ENCODE data around the gene GALNT15.

The GALNT15 gene

DNA sequence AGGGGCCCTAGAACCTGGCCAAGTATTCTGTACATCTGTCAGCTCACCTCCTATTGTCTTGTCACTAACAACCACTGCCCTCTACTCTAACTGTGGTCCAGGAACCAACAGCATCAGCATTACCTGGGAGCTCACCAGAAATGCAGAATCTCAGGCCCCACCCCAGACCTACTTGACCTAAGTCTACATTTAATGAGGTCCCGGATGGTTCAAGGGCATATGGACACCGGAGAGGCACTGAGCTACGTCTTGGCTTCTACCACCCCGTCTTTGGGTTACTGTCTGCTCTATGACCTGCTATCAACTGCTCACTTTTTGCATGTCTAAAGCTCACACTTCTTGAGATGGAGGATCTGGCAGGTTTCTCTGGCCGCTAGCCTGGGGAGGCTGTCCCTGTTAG lies 8.1 kb downstream of the GALNT15 start:
- H3K9me3 ChIP-seq (ENCODE audit: insufficient read depth, low read length) = no peaks in the 10 kb centered on the region
- H3K36me3 ChIP-seq (replicated peaks; ENCODE audit: low read depth, low read length) = no peaks in the 10 kb centered on the region
- H3K4me2 ChIP-seq (ENCODE audit: low read length) = no peak overlapping the region
- peaks cover 12% of the 10 kb centered on the region for H3K27me3 ChIP-seq (ENCODE audit: low read depth, low read length)
- no peaks in the 10 kb centered on the region for H3K79me2 ChIP-seq (ENCODE audit: low read length)
- H3K4me3 ChIP-seq (ENCODE audit: low read length) = no peak overlapping the region
- H2AFZ ChIP-seq (ENCODE audit: low read depth, low read length) = no peak overlapping the region
- H4K20me1 ChIP-seq (ENCODE audit: insufficient read depth, low read length) = no peaks in the 10 kb centered on the region
- H3K27ac ChIP-seq (ENCODE audit: low read length) = no peak overlapping the region
- no peak overlapping the region for H3K9ac ChIP-seq (ENCODE audit: low read length)
- 0 out of 2 replicates have a peak, but pooled peaks cover 3% of the 10 kb centered on the region for H3K4me1 ChIP-seq (ENCODE audit: low read length)
- TF ChIP-seq EZH2phosphoT487 (IDR thresholded peaks at IDR 0.05; ENCODE audit: low read depth) = no peak
- TF ChIP-seq CTCF (IDR thresholded peaks at IDR 0.05; ENCODE audit: low read depth, low read length) = no peak

GRCh38 chr3:16183082-16183481 lies 8.6 kb downstream of the GALNT15 start:
- Histone ChIP-seq H3K4me1 (ENCODE audit: low read length) (0 out of 2 replicates have a peak, but pooled peaks cover 2% of the 10 kb centered on the region), H2AFZ (ENCODE audit: low read depth, low read length) (no peak overlapping the region)

DNA sequence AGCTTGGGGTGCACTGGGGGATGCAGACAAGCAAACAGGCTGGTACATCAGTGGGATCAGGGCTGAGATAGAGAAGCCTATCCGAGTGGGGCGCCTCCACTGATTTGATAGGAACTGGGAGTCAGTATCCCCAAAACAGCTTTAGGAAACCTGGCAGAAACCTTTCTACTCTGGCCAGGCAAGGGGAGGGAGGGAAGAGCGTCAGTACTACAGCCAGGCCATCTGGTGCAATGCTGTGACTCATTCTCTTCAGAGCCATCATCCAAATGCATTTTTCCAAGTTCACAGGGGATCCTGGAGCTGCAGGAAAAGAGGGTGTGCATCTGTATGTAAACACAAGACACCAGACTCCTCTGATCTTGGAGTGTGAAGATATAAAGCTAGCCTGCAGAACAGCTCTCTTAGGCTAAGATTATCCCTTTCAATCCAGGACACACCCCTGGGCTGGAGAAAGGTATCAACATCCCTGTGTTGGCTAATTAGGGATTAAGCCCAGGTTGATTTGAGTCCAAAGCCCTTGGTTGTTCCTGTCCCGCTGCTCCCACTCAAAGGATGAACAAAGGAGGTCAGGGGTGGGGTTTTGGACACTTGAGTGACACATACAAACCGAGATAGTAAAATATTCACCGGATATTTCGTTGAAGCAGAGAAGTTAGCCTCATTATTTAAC lies 9.3 kb downstream of the GALNT15 start:
- no peak overlapping the region for H3K4me2 ChIP-seq (ENCODE audit: low read length)
- H3K36me3 ChIP-seq (replicated peaks; ENCODE audit: low read depth, low read length) = no peaks in the 10 kb centered on the region
- no peaks in the 10 kb centered on the region for H3K9me3 ChIP-seq (ENCODE audit: insufficient read depth, low read length)
- no peak overlapping the region for H3K9ac ChIP-seq (ENCODE audit: low read length)
- H3K27ac ChIP-seq (ENCODE audit: low read length) = no peak overlapping the region
- no peaks in the 10 kb centered on the region for H3K4me1 ChIP-seq (ENCODE audit: low read length)
- TF ChIP-seq EZH2phosphoT487 (IDR thresholded peaks at IDR 0.05; ENCODE audit: low read depth) (no peak), CTCF (IDR thresholded peaks at IDR 0.05; ENCODE audit: low read depth, low read length) (no peak)
- H3K79me2 ChIP-seq (ENCODE audit: low read length) = no peaks in the 10 kb centered on the region
- peaks cover 7% of the 10 kb centered on the region; the same call in 1 of the 2 replicates for H3K27me3 ChIP-seq (ENCODE audit: low read depth, low read length)
- no peak overlapping the region for H2AFZ ChIP-seq (ENCODE audit: low read depth, low read length)
- H4K20me1 ChIP-seq (ENCODE audit: insufficient read depth, low read length) = no peaks in the 10 kb centered on the region
- no peak overlapping the region for H3K4me3 ChIP-seq (ENCODE audit: low read length)

More at GRCh38 chr3:16183082-16183481, 8.6 kb downstream of the GALNT15 start:
- Histone ChIP-seq H3K27ac (ENCODE audit: low read length) (no peak overlapping the region), H3K9me3 (ENCODE audit: insufficient read depth, low read length) (no peaks in the 10 kb centered on the region), H3K36me3 (replicated peaks; ENCODE audit: low read depth, low read length) (no peaks in the 10 kb centered on the region), H3K79me2 (ENCODE audit: low read length) (no peaks in the 10 kb centered on the region), H3K4me3 (ENCODE audit: low read length) (no peak overlapping the region), H4K20me1 (ENCODE audit: insufficient read depth, low read length) (no peaks in the 10 kb centered on the region), H3K27me3 (ENCODE audit: low read depth, low read length) (peaks cover 7% of the 10 kb centered on the region; the same call in 1 of the 2 replicates), H3K9ac (ENCODE audit: low read length) (no peak overlapping the region), H3K4me2 (ENCODE audit: low read length) (no peak overlapping the region)
- TF ChIP-seq EZH2phosphoT487 (IDR thresholded peaks at IDR 0.05; ENCODE audit: low read depth) (no peak), CTCF (IDR thresholded peaks at IDR 0.05; ENCODE audit: low read depth, low read length) (no peak)

DNA sequence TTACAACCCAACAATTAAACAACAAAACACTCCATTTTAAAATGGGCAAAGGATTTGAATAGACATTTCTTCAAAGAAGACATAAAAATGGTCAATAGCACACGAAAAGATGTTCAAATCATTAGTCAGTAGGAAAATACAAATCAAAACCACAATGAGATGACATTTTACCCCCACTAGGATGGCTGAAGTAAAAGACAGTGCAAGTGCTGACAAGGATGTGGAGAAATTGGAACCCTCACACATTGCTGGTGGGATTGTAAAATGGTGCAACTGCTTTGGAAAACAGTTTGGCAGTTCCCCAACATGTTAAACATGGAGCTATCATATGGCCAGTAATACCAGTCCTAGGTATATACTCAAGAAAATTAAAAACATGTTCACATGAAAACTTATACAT lies 11.6 kb downstream of the GALNT15 start:
- Histone ChIP-seq H3K9me3 (ENCODE audit: insufficient read depth, low read length) (no peaks in the 10 kb centered on the region), H3K4me2 (ENCODE audit: low read length) (no peak overlapping the region), H3K36me3 (replicated peaks; ENCODE audit: low read depth, low read length) (no peaks in the 10 kb centered on the region), H3K79me2 (ENCODE audit: low read length) (no peaks in the 10 kb centered on the region), H4K20me1 (ENCODE audit: insufficient read depth, low read length) (no peaks in the 10 kb centered on the region), H2AFZ (ENCODE audit: low read depth, low read length) (no peak overlapping the region), H3K27me3 (ENCODE audit: low read depth, low read length) (peaks cover 13% of the 10 kb centered on the region; the same call in 1 of the 2 replicates), H3K9ac (ENCODE audit: low read length) (no peak overlapping the region), H3K27ac (ENCODE audit: low read length) (no peak overlapping the region), H3K4me1 (ENCODE audit: low read length) (no peaks in the 10 kb centered on the region), H3K4me3 (ENCODE audit: low read length) (no peak overlapping the region)
- TF ChIP-seq EZH2phosphoT487 (IDR thresholded peaks at IDR 0.05; ENCODE audit: low read depth) (no peak), CTCF (IDR thresholded peaks at IDR 0.05; ENCODE audit: low read depth, low read length) (no peak)
